CD4-positive, alpha-beta T cell treated with Interleukin-6 at 100 ng/mL for 8 hours (primary cell): ENCODE results near the gene NWD2.
"Not testable (repeated sequence)": the region's sequence is repeated elsewhere in the genome, so short reads cannot be mapped to it uniquely, and the experiment has no call there.

Source experiments
- DNase-seq: peaks from one replicate; pipeline ENCODE4 v3.0.0-alpha.2; 2020; ENCODE audit warnings: mixed read lengths, low spot score

The NWD2 gene

DNA sequence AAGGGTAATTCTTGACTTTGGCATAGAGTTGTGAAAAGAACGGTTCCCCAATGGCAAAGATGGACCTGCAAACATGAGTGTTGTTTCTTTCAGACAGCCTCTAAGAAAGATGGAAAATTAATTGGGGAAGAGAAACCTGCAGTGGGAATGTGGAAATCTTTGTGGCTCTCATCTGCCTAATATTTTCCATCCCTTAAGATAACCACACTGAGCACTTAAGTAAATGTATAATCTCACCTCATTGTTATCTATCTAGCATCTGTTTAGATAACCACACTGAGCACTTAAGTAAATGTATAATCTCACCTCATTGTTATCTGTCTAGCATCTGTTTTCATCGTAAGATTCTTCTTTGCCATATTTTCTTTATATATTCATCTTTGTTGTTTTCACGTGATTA, 149.3 kb downstream of the NWD2 start:
- DNase-seq = no peak

DNA sequence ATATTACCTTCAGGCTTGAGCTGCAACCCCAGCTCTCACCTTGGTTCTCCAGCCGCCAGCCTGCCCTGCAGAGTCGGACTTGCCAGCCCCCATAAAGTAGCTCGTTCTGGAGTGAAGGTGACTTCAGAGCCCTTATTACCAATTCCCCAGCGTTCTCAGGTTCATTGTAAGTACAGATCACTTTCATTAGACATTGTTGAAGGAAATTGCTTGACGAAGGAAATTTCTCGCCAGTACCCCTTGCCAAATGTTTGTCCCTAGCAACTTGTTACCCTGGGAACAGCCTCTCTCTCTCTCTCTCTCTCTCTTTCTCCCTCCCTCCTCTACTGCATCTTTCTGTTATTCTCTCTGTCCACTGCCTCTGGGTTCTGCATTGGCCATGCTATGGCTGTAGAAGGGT, 153.0 kb downstream of the NWD2 start:
- no peak for DNase-seq

DNA sequence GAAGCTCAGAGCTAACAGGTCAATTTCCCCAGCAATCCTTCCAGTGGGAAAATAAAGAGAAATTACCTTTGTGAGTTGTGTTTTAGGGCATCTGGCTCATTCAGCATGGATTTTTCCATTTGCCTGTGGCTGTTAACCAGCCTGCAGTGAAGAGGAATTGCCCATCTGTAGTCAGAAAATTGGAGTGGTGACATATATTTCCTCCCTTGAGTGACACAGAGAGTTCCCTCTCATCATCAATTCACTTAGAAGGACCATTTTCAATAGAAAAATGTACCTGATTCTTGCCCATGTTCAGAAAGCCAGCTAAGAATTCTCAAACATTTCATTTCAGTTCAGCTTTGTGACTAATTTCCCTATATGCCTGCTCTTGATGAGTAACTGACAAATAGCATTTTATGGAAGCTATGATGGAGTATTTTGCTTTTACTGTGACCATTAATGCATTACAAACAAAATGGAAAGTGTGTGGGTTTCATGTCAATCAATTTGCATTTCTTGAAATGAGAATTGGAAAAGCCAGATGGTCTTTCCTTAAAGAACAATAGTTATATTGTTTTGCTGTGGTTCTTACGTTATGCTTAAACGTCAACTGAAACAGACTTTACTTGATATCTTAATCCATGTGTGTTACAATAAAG, 155.8 kb downstream of the NWD2 start:
- no peak for DNase-seq

DNA sequence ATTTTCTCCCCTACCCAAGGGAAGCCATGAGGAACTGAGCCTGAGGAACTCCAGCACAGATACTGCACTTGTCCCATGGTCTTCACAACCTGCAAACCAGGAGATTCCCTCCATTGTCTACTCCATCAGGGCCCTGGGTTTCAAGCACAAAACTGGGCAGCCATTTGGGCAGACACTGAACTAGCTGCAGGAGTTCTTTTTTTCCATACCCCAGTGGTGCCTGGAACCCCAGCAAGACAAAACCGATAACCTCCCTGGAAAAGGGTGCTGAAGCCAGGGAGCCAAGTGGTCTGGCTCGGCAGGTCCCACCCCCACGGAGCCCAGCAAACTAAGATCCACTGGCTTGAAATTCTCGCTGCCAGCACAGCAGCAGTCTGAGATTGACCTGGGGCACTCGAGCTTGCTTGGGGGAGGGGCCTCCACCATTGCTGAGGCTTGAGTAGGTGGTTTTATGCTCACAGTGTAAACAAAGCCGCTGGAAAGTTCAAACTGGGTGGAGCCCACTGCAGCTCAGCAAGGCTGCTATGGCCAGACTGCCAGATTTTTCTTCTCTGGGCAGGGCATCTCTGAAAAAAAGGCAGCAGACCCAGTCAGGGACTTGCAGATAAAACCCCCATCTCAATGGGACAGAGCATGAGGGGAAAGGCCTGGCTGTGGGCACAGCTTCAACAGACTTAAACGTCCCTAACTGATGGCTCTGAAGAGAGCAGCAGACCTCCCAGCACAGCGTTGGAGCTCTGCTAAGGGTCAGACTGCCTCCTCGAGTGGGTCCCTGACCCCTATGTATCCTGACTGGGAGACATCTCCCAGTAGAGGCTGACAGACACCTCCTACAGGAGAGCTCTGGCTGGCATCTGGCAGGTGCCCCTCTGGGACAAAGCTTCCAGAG, 163.6 kb downstream of the NWD2 start:
- DNase-seq = not testable (repeated sequence)

DNA sequence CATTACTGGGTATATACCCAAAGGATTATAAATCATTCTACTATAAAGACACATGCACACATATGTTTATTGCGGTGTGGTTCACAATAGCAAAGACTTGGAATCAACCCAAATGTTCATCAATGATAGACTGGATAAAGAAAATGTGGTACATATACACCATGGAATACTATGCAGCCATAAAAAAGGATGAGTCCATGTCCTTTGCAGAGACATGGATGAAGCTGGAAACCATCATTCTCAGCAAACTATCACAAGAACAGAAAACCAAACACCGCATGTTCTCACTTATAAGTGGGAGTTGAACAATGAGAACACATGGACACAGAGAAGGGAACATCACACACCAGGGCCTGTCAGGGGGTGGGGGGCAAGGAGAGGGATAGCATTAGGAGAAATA, 169.1 kb downstream of the NWD2 start:
- not testable (repeated sequence) for DNase-seq

DNA sequence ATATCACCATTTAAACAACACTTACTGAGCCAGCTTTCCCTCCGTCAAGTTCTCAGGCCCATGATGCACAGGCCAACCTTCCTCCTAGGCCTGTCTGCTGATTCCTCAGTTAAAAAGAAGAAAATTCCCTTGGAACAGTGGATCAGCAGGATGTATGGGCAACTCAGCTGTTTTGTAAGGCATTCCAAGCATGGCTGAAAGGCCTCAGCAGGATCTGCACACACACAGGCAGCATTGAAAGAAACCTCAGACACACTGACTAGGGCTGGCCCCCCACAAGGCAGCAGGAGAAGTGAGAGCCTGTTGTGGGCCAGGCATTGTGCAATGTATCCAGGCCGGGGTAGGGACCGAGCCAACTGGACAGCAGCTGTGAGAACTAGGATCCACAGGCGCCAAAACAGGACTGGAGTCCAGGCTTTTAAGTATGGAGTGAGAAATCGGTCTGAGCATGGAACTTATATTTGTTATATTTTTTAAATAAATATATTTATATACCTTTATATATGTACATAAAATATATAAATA, 171.4 kb downstream of the NWD2 start:
- DNase-seq = no peak

DNA sequence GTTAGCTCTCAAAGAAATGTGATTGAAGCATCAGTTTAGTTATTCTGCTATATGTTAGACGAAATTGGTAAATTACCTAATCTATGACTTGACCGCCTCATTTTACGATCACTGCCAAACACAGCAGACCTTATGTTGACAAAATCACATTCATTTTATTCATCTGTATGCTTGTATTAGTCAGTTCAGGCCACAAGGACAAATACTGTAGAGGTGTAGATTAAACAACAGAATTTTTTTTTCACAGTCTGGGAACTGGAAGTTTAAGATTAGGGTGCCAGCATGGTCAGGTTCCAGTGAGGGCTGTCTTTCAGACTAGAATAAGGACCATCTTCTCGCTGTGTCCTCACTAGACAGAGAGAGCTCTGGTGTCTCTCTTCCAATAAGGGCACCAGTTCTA, 177.1 kb downstream of the NWD2 start:
- DNase-seq = no peak

DNA sequence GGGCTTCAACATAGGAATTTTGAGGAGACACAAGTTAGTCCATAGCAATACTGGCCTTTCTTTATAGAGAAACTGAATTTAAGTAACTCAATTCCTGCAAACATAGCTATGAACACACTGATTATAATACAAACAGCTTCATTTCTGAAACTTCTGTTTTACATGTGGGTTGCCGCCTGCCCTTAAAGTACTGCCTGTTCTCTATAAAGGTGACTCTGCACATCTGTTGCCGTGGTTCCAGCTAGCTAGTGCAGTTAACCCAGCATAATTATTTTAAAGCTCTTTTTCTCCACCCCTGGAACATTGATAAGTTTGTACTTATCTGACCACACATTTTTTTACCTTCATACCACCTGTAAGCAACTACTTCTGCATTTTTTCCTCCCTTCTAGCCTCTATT, 177.6 kb downstream of the NWD2 start:
- DNase-seq = no peak

DNA sequence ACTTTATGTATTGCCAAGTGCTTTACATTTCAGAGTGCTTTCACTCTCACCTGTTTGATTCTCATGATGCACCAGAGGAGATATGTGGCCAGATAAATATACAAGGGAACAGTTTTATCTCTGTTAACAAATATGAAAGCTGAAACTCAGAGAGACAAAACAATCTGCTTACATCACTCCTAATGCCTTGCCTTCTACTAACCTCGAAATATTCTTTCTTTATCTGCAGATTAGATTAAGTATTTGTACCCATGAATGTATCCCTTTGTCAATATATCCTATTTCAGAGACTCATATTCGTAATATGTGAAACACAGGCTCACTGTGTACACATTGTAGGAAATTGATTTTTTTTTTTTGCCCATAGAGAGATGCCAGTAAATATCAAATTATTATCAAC, 178.1 kb downstream of the NWD2 start:
- DNase-seq = no peak

DNA sequence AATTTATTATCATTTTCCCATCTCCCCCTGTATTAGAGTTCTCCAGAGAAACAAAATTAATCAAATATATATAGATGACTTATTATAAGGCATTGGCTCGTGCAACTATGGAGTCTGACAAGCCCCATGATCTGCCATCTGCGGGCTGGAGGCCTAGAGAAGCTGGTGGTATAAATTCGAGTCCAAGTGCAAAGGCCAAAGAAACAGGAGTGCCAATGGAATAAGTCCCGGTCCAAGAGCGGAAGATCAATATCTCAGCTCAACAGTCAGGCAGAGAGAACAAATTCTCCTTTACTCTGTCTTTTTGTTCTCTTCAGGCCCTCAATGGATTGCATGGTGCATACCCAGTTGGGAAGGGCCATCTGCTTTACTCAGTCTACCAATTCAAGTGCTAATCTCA, 178.8 kb downstream of the NWD2 start:
- no peak for DNase-seq

DNA sequence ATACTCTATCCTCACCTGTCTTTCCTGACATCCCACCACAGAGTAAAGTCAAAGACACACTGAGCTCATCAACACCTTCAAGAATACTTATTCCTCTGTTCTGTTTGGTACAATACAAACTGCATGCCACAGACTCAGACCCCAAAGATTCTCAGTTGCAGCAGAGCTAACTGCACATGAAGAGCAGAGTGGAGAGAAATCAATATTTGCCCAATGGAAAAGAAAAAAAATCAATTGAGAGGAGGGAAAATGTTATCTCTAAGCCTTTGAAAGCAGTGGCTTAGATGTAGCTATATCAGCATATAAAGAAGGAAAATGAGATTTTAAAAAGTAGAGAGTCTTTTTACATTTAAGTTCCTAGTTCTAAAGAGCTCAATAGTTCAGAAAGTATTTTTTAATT, 180.2 kb downstream of the NWD2 start:
- DNase-seq = no peak

DNA sequence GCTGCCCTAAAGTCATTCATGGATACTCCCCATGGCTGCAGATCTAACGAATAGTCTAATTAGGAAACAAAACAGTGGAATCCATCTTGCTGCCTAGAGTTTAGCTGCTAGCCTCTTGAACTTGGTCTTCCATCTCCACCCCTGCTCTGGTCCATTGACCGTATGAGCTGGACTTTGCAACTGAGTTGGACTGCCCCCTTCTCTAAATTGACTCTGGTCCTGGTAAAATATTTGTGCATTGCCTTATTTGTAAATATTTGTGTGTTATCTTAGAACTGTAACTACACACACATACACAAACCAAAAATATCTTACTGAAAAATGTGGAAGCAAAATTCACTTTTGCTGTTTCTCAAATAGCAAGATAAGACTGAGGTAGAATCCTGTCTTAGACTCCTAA, 181.3 kb downstream of the NWD2 start:
- DNase-seq = no peak

DNA sequence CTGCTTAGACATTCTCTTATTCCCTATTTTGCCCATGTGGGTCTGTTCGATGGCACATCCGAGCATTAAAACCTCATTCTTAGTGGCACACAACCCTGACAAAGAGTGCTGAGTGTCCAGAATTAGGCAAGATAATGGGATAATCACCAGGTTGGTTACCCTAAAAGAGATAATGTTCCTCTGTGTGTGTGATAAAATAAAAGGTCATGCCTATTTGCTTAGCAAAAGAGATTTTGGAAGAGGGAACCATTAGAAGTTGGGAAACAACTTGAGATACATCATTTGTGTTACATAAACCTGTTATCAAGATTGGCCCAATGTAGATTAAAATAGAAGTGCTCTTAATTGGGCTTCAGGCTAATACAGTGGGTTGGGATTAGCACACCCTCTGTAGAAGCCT, 182.7 kb downstream of the NWD2 start:
- no peak for DNase-seq

DNA sequence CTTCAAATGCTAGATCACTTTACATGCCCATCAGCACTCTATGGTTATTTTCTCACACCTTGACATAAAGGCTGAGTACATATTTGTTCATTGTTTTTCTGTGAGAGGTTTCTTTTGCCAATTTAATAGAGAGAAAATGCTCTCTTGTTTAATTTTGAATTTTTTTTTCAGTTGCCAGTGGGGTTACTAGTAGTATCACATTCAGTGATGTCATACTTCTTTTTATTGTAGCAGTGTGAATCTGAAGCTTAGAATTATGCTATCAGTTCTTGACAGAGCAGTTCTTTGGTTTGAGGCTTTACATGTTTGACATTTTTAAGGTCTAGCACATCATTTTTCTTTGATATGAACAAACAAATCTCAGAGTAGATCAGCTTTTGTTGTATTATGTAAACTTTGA, 185.4 kb downstream of the NWD2 start:
- DNase-seq = no peak

DNA sequence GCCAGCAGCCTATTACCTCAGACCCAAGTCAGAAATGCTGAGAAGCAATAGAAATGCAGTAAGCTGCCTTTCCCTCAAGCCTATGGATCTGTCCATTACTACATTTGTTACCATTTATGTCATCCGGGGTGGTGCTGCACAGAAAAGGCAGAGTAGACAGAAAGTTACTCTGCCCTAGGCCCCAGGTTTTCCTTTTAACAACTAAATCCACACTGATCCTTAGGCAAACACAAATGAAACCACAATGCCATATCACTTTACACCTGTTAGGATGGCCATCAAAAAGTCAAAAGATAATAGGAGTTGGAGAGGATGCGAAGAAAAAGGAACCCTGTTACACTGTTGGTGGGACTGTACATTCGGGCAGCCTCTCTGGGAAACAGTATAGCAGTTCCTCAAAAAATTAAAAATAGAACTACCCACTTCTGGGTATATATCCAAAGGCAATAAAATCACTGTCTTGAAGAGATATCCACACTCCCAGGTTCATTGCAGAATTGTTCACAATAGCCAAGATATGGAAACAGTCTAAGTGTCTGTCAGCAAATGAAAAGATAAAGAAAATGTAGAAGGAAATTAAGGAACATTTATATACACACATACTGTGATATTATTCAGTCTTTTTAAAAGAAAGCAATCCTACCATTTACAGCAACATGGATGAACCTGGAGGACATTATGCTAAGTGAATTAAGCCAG, 186.3 kb downstream of the NWD2 start:
- no peak for DNase-seq

DNA sequence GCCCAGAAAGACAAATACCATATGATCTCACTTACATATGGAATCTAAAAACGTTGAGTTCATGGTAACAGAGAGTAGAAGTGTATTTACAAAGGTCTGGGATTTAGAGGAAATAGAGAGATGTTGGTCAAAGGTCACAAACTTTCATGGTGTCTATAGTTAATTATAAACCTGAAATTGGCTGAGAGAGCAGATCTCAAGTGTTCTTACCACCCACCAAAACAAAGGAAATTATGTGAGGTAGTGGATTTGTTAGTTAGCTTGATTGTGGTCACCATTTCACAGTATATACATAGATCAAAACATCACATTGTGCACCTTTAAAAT, 186.8 kb downstream of the NWD2 start:
- no peak for DNase-seq

DNA sequence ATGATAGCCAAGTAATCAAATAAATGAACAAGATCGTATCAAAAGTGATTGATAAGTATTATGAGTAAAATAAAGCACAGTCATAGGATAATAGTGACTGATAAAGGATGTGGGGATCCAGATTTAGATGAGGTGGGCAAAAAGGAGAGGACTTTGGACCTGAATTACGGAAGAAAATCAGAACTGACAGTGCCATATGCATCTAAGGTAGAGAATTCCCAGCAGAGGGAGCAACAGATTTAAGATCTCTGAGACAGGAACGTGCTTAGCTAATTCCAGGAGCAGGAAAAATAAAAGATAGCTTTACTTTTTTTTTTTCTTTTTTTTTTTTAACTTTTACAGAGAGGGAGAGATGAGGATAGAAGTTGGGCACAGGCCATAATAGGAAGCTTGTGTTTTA, 189.9 kb downstream of the NWD2 start:
- DNase-seq = no peak

DNA sequence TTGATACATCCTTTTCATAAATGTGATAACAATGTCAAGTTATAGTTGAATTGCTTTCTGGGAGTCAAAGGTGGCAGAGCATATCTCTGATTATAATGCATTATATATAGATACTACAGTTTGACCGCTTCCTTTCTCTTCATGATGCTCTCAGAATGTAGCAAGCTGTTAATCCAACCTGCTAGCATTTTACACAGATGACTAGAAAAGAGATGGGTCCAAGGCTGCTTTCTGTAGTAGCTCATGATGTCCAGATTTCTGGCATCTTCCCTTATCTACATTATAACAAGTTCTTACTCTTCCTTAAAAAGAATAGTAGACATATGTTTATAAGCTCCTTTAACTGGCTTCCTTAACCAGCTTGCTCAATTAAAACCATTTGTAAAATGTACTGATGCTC, 192.0 kb downstream of the NWD2 start:
- DNase-seq = no peak

DNA sequence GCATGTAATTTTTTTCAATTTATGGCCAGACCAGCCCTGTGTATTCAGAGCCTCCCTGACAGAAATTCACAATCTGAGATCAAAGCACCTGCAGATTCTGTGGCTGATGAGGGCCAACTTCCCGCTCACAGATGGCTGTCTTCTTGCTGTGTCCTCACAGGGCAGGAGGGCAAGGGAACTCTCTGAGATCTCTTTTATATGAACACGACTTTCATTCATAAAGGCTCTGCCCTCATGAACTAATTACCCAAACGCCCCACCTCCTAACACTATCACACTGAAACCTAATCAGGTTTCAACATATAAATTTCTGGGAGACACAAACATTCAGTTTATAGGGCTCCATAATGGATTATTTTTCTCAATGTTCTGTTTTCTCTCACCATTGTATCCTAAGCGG, 192.6 kb downstream of the NWD2 start:
- no peak for DNase-seq

DNA sequence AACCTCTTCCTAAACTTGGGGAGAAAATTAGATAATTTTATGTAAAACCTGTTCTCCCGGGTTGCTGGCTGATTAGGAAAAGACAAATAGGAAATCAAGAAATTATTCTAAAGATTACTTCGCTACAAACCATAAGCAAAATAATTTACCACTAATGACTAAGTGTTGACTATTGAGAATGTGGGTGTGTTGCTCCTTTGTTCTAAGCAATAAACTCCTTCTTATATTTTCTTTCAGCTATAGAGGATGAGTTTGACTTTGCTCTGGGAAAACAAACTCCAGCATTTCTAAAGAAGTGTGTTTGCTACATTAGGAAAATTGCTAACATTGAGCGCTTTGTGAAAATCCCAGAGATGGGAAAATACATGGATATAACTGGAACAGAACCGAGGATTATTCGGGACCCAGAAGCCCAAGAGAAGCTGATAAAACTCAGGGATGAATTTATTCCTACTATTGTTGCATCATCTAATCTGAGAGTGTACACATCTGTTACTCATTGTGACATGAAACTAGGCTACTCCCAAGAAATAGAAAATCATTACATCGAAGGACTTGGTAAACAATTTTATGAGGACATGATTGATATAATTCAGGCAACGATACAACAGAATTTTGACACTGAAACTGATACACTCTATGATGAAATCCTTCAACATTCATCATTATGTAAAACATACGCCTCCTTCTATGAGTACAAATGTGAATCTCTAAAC, 194.2 kb downstream of the NWD2 start:
- no peak for DNase-seq

DNA sequence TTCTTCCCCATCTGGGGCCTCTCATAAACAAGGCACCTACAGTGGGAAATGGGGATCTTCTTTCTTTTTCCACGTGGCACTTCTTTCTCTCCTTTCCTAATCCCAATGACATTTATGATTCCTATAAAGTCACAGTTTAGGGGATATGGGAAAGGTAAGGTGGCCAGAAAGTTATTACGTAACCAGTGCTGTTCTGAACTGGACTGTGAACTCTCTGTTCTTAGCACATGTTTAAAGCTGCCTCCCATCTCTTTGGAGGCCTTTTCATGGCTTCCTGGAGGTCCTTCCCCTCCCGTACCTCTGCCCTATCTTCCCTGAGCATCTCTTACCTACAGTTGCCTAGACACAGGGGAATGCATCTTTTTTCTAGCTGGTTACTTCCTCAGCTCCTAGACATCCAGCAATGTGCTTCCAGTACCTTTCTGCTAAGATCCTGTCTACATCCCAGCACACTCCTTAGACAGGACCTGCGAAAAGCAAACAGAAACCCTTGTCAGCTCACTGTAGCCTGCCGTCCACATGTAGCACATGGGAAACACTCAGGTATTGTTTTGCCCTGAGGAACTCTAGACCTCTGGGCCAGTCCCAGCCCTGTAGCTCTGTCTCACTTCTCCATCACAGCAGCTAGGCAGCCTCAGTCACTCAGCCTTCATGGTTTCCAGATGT, 195.4 kb downstream of the NWD2 start:
- DNase-seq = no peak

DNA sequence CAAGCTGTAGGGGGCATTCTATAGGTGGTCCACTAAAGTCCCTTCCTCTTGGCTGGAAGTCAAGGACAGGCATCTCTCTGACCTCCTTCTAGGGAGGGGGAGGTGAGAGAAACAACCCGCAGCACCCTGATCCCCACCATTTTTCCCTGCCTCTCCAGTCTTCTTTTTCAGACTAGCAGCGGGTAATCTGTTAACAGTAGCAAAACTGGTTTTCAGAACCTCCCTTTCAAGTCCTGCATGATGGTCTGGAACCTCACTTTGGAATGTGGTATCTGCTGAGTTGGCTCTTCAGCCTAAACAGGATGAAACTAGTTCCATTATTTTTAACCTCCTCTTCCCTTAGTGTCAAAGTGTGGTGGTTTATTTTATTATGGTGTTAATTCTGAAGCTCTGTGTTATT, 196.0 kb downstream of the NWD2 start:
- DNase-seq = no peak
